Astrocyte (in vitro differentiated cells and primary cell): ENCODE results near the gene ABCA1. TPM values are rescaled to one million over a fixed set of nuclear protein-coding genes. Genes with fewer than 3 reads are reported as not detected.
A peak's percentile ranks its signal among the peaks of the same experiment; 100 is the strongest.

ENCODE experiments used
- DNase-seq: peaks from one replicate; pipeline ENCODE4 v3.0.0-alpha.2; 2010; ENCODE audit warnings: low read depth
- FAIRE-seq: peaks from 2 replicates; lab custom pipeline; 2011; peaks lifted over from hg19 to GRCh38; lab: Jason Lieb, UNC
- H2AFZ ChIP-seq: 2 replicates; pipeline ENCODE4 v1.6.0; 2012; ENCODE audit warnings: low read depth, low read length, inconsistent platforms
- H3K27ac ChIP-seq: 2 replicates; pipeline ENCODE4 v1.5.1; 2011; ENCODE audit warnings: low read depth, low read length, inconsistent platforms
- H3K27me3 ChIP-seq: 2 replicates; pipeline ENCODE4 v1.6.0; 2011; ENCODE audit warnings: low read length, inconsistent platforms; ENCODE audit not compliant: insufficient read depth
- H3K36me3 ChIP-seq: 2 replicates; pipeline ENCODE4 v1.5.1; 2011; ENCODE audit warnings: low read length, inconsistent platforms; ENCODE audit not compliant: insufficient read depth
- H3K4me1 ChIP-seq: 2 replicates; pipeline ENCODE4 v1.5.1; 2011; ENCODE audit warnings: low read length, inconsistent platforms; ENCODE audit not compliant: insufficient read depth
- H3K4me2 ChIP-seq: 2 replicates; pipeline ENCODE4 v1.6.0; 2012; ENCODE audit warnings: low read length, inconsistent platforms
- H3K4me3 ChIP-seq: 2 replicates; pipeline ENCODE4 v1.5.1; 2011; ENCODE audit warnings: low read depth, mild to moderate bottlenecking, low read length, inconsistent platforms; ENCODE audit not compliant: insufficient read depth
- H3K79me2 ChIP-seq: 2 replicates; pipeline ENCODE4 v1.6.0; 2012; ENCODE audit warnings: mild to moderate bottlenecking, low read length, inconsistent platforms; ENCODE audit not compliant: insufficient read depth
- H3K9ac ChIP-seq: 2 replicates; pipeline ENCODE4 v1.6.0; 2012; ENCODE audit warnings: mild to moderate bottlenecking, low read length, inconsistent platforms
- H3K9me3 ChIP-seq: 2 replicates; pipeline ENCODE4 v1.5.1; 2012; ENCODE audit warnings: low read depth, mild to moderate bottlenecking, low read length, inconsistent platforms; ENCODE audit not compliant: insufficient read depth
- H4K20me1 ChIP-seq: 2 replicates; pipeline ENCODE4 v1.6.0; 2012; ENCODE audit warnings: low read length, inconsistent platforms; ENCODE audit not compliant: insufficient read depth
- H3K27ac Mint-ChIP-seq: one replicate; pipeline ENCODE4 v1.8.0; 2021; ENCODE audit warnings: mild to moderate bottlenecking, mixed read lengths; ENCODE audit not compliant: unreplicated experiment
- H3K27me3 Mint-ChIP-seq: one replicate; pipeline ENCODE4 v1.8.0; 2021; ENCODE audit warnings: low read depth, mixed read lengths; ENCODE audit not compliant: unreplicated experiment
- H3K36me3 Mint-ChIP-seq: one replicate; pipeline ENCODE4 v1.8.0; 2021; ENCODE audit warnings: low read depth, mixed read lengths; ENCODE audit not compliant: unreplicated experiment
- H3K4me1 Mint-ChIP-seq: one replicate; pipeline ENCODE4 v1.8.0; 2021; ENCODE audit warnings: low read depth, mixed read lengths; ENCODE audit not compliant: unreplicated experiment
- H3K4me3 Mint-ChIP-seq: one replicate; pipeline ENCODE4 v1.8.0; 2021; ENCODE audit warnings: mild to moderate bottlenecking, moderate library complexity, mixed read lengths; ENCODE audit not compliant: unreplicated experiment
- H3K9me3 Mint-ChIP-seq: one replicate; pipeline ENCODE4 v1.8.0; 2021; ENCODE audit warnings: mild to moderate bottlenecking, mixed read lengths; ENCODE audit not compliant: unreplicated experiment
- CTCF ChIP-seq: IDR thresholded peaks from 2 replicates; pipeline ENCODE4 v1.5.1; 2011; ENCODE audit warnings: low read depth, mild to moderate bottlenecking, inconsistent platforms, low read length, moderate library complexity; ENCODE audit not compliant: insufficient read depth
- EZH2 ChIP-seq: IDR thresholded peaks from 2 replicates; pipeline ENCODE4 v1.6.1; 2012; ENCODE audit warnings: mild to moderate bottlenecking, low read length, inconsistent platforms; ENCODE audit not compliant: insufficient read depth
- total RNA-seq: library from RNA; stranded (reverse); gene quantifications from 2 replicates; pipeline ENCODE4 v1.2.1, GENCODE V29; 2021

ABCA1 gene
- total RNA-seq, 1 donor from 2014 or later = 109 TPM

GRCh38 chr9:104851546-104851920, 76.4 kb downstream of the ABCA1 start:
- Histone ChIP-seq H2AFZ (no peak overlapping the region), H3K27me3 (no peaks in the 10 kb centered on the region), H3K27ac (no peak overlapping the region), H3K9ac (no peak overlapping the region), H4K20me1 (peaks cover 69% of the 10 kb centered on the region), H3K36me3 (peaks cover 21% of the 10 kb centered on the region), H3K79me2 (peaks cover 3% of the 10 kb centered on the region), H3K4me1 (peaks cover 11% of the 10 kb centered on the region), H3K4me2 (peak overlapping the region; percentile 45), H3K4me3 (no peak overlapping the region), H3K9me3 (no peaks in the 10 kb centered on the region)
- FAIRE-seq = no peak
- Mint-ChIP-seq H3K4me1 (peaks cover 31% of the 10 kb centered on the region), H3K27me3 (no peaks in the 10 kb centered on the region), H3K4me3 (no peak overlapping the region), H3K36me3 (peaks cover 20% of the 10 kb centered on the region), H3K9me3 (no peaks in the 10 kb centered on the region), H3K27ac (no peak overlapping the region)
- TF ChIP-seq EZH2 (no peak), CTCF (no peak)
- no peak for DNase-seq

- no peak overlapping the region for H3K4me3 ChIP-seq
- peak overlapping the region; percentile 45 for H3K4me2 ChIP-seq
- no peaks in the 10 kb centered on the region for H3K9me3 ChIP-seq
- Mint-ChIP-seq H3K27ac (no peak overlapping the region), H3K4me1 (peaks cover 31% of the 10 kb centered on the region), H3K27me3 (no peaks in the 10 kb centered on the region), H3K4me3 (no peak overlapping the region), H3K9me3 (no peaks in the 10 kb centered on the region), H3K36me3 (peaks cover 19% of the 10 kb centered on the region)
- peaks cover 15% of the 10 kb centered on the region for H3K36me3 ChIP-seq
- H2AFZ ChIP-seq = no peak overlapping the region
- H3K9ac ChIP-seq = no peak overlapping the region
- peaks cover 11% of the 10 kb centered on the region for H3K4me1 ChIP-seq
- no peak overlapping the region for H3K27ac ChIP-seq
- peaks cover 3% of the 10 kb centered on the region for H3K79me2 ChIP-seq
- H4K20me1 ChIP-seq = peaks cover 64% of the 10 kb centered on the region
- no peak for DNase-seq
- FAIRE-seq = no peak
- no peak for TF ChIP-seq CTCF
- TF ChIP-seq EZH2 = no peak
- no peaks in the 10 kb centered on the region for H3K27me3 ChIP-seq
Measured at GRCh38 chr9:104850786-104851545, 77.0 kb downstream of the ABCA1 start.

- Mint-ChIP-seq H3K27me3 (no peaks in the 10 kb centered on the region), H3K27ac (no peak overlapping the region), H3K4me1 (peaks cover 22% of the 10 kb centered on the region), H3K36me3 (peaks cover 17% of the 10 kb centered on the region), H3K4me3 (no peak overlapping the region), H3K9me3 (no peaks in the 10 kb centered on the region)
- no peak for DNase-seq
- no peak overlapping the region for H3K27ac ChIP-seq
- H3K36me3 ChIP-seq = peaks cover 14% of the 10 kb centered on the region
- no peaks in the 10 kb centered on the region for H3K27me3 ChIP-seq
- H3K4me2 ChIP-seq = no peak overlapping the region
- FAIRE-seq = no peak
- no peak overlapping the region for H3K9ac ChIP-seq
- peaks cover 3% of the 10 kb centered on the region for H3K79me2 ChIP-seq
- H2AFZ ChIP-seq = no peak overlapping the region
- H3K4me3 ChIP-seq = no peak overlapping the region
- H3K9me3 ChIP-seq = no peaks in the 10 kb centered on the region
- TF ChIP-seq CTCF = no peak
- TF ChIP-seq EZH2 = no peak
- peaks cover 11% of the 10 kb centered on the region for H3K4me1 ChIP-seq
- H4K20me1 ChIP-seq = peaks cover 61% of the 10 kb centered on the region
Measured at GRCh38 chr9:104849023-104849422, 78.9 kb downstream of the ABCA1 start.
